ENCODE measurements around the gene RAB11B. TPM values are rescaled to one million over a fixed set of nuclear protein-coding genes. Genes with fewer than 3 reads are reported as not detected.

The RAB11B gene
- total and polyA plus RNA-seq, 9 of the 15 experiments (the other 6 are each of a cell fraction or from before 2014, with no cell fraction given), result 0.74 to 71.0 (median 13.8) TPM

- no peak for TF ChIP-seq PBX2 (CRISPR knock-in tag; IDR thresholded peaks at IDR 0.05; ENCODE audit: low read depth)
- TF ChIP-seq PBX2 (tag; conservative IDR thresholded peaks at IDR 0.05; ENCODE audit: low read depth), result no peak
- TF ChIP-seq ZNF395 (CRISPR knock-in tag; IDR thresholded peaks at IDR 0.05), result no peak
- no peak for TF ChIP-seq KLF6 (CRISPR knock-in tag; IDR thresholded peaks at IDR 0.05; ENCODE audit: borderline replicate concordance)
- no peak for TF ChIP-seq ZHX1 (conservative IDR thresholded peaks at IDR 0.05; ENCODE audit: low read length)
- peak; percentile 32; the same call in 1 of the 2 replicates for TF ChIP-seq PKNOX1 (IDR thresholded peaks at IDR 0.05)
- TF ChIP-seq EHMT2 (IDR thresholded peaks at IDR 0.05), result no peak
- no peak for TF ChIP-seq SRSF7 (optimal IDR thresholded peaks at IDR 0.05; ENCODE audit: low read depth, low read length)
- no peak for TF ChIP-seq PRDM10 (IDR thresholded peaks at IDR 0.05; ENCODE audit: partially characterized antibody)
- no peak for TF ChIP-seq TAF7 (tag; IDR thresholded peaks at IDR 0.05)
- TF ChIP-seq MCM5 (IDR thresholded peaks at IDR 0.05; ENCODE audit: low read depth), result no peak
- no peak for TF ChIP-seq THRA (IDR thresholded peaks at IDR 0.05)
- TF ChIP-seq PHTF2 (CRISPR knock-in tag; IDR thresholded peaks at IDR 0.05), result no peak
- TF ChIP-seq KLF10 (CRISPR knock-in tag; IDR thresholded peaks at IDR 0.05), result no peak
- no peak for TF ChIP-seq ZNF717 (CRISPR knock-in tag; IDR thresholded peaks at IDR 0.05)
- no peak for TF ChIP-seq EP300 (IDR thresholded peaks at IDR 0.05; ENCODE audit: low read length)
- no peak for TF ChIP-seq ARID2 (IDR thresholded peaks at IDR 0.05)
Measured at GRCh38 chr19:8423817-8424223, 33.7 kb downstream of the RAB11B start (continued).

Measured in K562 (cell line).